DOHH2 (cell line): ENCODE data around the gene SLC25A33.

ENCODE experiments used
- H3F3A ChIP-seq: fragments of 200-600 bp; sonication (generic), shearing (Covaris generic); 2 replicates; pipeline ENCODE4 v1.6.0; 2016; ENCODE audit warnings: antibody characterized with exemption, mild to moderate bottlenecking; ENCODE audit not compliant: control insufficient read depth, insufficient read depth
- H3K27ac ChIP-seq: fragments of 200-600 bp; sonication (generic); 2 replicates; pipeline ENCODE4 v1.5.1; 2014; ENCODE audit warnings: low read depth, mild to moderate bottlenecking, low read length, moderate library complexity
- H3K27me3 ChIP-seq: fragments of 200-600 bp; sonication (generic); 2 replicates; pipeline ENCODE4 v1.6.1; 2014; ENCODE audit warnings: mild to moderate bottlenecking, low read length, mixed read lengths; ENCODE audit not compliant: control insufficient read depth
- H3K36me3 ChIP-seq: fragments of 200-600 bp; sonication (generic); 2 replicates; pipeline ENCODE4 v1.6.1; 2014; ENCODE audit warnings: mild to moderate bottlenecking, low read length, moderate library complexity, mixed read lengths; ENCODE audit not compliant: control insufficient read depth
- H3K4me1 ChIP-seq: fragments of 200-600 bp; sonication (generic); 2 replicates; pipeline ENCODE4 v1.6.1; 2014; ENCODE audit warnings: mild to moderate bottlenecking, low read length, mixed read lengths; ENCODE audit not compliant: control insufficient read depth
- H3K4me2 ChIP-seq: fragments of 200-600 bp; sonication (generic); 2 replicates; pipeline ENCODE4 v1.6.0; 2014; ENCODE audit warnings: mild to moderate bottlenecking, low read length, moderate library complexity
- H3K4me3 ChIP-seq: fragments of 200-600 bp; sonication (generic); 2 replicates; pipeline ENCODE4 v1.5.1; 2014; ENCODE audit warnings: mild to moderate bottlenecking, low read length, mixed read lengths
- H3K79me2 ChIP-seq: fragments of 200-600 bp; sonication (generic); 2 replicates; pipeline ENCODE4 v1.6.1; 2014; ENCODE audit warnings: mild to moderate bottlenecking, low read length, mixed read lengths; ENCODE audit not compliant: control insufficient read depth
- H3K9me2 ChIP-seq: fragments of 200-600 bp; sonication (generic); replicated peaks from 2 replicates; pipeline ENCODE4 v1.6.1; 2014; ENCODE audit warnings: mild to moderate bottlenecking, low read length, mixed read lengths; ENCODE audit not compliant: control insufficient read depth
- H3K9me3 ChIP-seq: fragments of 200-600 bp; sonication (generic); 2 replicates; pipeline ENCODE4 v1.6.1; 2014; ENCODE audit warnings: antibody characterized with exemption, low read length, mixed read lengths; ENCODE audit not compliant: control insufficient read depth, insufficient read depth
- H4K20me1 ChIP-seq: fragments of 200-600 bp; sonication (generic); 2 replicates; pipeline ENCODE4 v1.6.0; 2014; ENCODE audit warnings: low read depth, mild to moderate bottlenecking, antibody characterized with exemption, low read length, moderate library complexity; ENCODE audit not compliant: control insufficient read depth, insufficient read depth
- CTCF ChIP-seq: fragments of 200-600 bp; sonication (generic); IDR thresholded peaks from one replicate; pipeline ENCODE4 v1.5.1; 2014; ENCODE audit warnings: antibody characterized with exemption, mild to moderate bottlenecking, low read depth, low read length; ENCODE audit not compliant: poor library complexity, severe bottlenecking
- EZH2phosphoT487 ChIP-seq: fragments of 200-600 bp; sonication (generic); IDR thresholded peaks from 2 replicates; pipeline ENCODE4 v1.6.1; 2017; ENCODE audit warnings: borderline replicate concordance, mild to moderate bottlenecking, antibody characterized with exemption, low read length, moderate library complexity, mixed read lengths

SLC25A33 gene

GRCh38 chr1:9576903-9577302 lies 37.6 kb downstream of the SLC25A33 start:
- H3K27me3 ChIP-seq: no peaks in the 10 kb centered on the region
- no peak overlapping the region for H3K27ac ChIP-seq
- peaks cover 38% of the 10 kb centered on the region for H3K36me3 ChIP-seq
- H3K9me2 ChIP-seq: no peaks in the 10 kb centered on the region
- H3K4me2 ChIP-seq: no peak overlapping the region
- no peaks in the 10 kb centered on the region for H3K4me1 ChIP-seq
- H4K20me1 ChIP-seq: no peaks in the 10 kb centered on the region
- H3K9me3 ChIP-seq: no peaks in the 10 kb centered on the region
- H3K4me3 ChIP-seq: no peak overlapping the region
- H3F3A ChIP-seq: no peaks in the 10 kb centered on the region
- TF ChIP-seq CTCF: no peak
- no peak for TF ChIP-seq EZH2phosphoT487
- H3K79me2 ChIP-seq: no peaks in the 10 kb centered on the region

- Histone ChIP-seq H3K9me3 (no peaks in the 10 kb centered on the region), H3K36me3 (peaks cover 37% of the 10 kb centered on the region), H3K27ac (no peak overlapping the region), H3K27me3 (no peaks in the 10 kb centered on the region), H3K9me2 (no peaks in the 10 kb centered on the region), H3K4me2 (no peak overlapping the region), H3K79me2 (no peaks in the 10 kb centered on the region), H3F3A (no peaks in the 10 kb centered on the region), H4K20me1 (no peaks in the 10 kb centered on the region), H3K4me3 (no peak overlapping the region), H3K4me1 (no peaks in the 10 kb centered on the region)
- no peak for TF ChIP-seq CTCF
- no peak for TF ChIP-seq EZH2phosphoT487
These were observed 38.2 kb downstream of the SLC25A33 start for GRCh38 chr1:9577423-9577822.

GRCh38 chr1:9580942-9581341 lies 41.7 kb downstream of the SLC25A33 start:
- no peak for TF ChIP-seq EZH2phosphoT487
- TF ChIP-seq CTCF: no peak
- Histone ChIP-seq H3F3A (peaks cover 12% of the 10 kb centered on the region; the same call in 1 of the 2 replicates), H4K20me1 (no peaks in the 10 kb centered on the region), H3K36me3 (peaks cover 42% of the 10 kb centered on the region), H3K27ac (no peak overlapping the region), H3K27me3 (no peaks in the 10 kb centered on the region), H3K9me2 (no peaks in the 10 kb centered on the region), H3K4me2 (no peak overlapping the region), H3K79me2 (no peaks in the 10 kb centered on the region), H3K4me3 (no peak overlapping the region), H3K9me3 (no peaks in the 10 kb centered on the region), H3K4me1 (no peaks in the 10 kb centered on the region)
